Body of pancreas (tissue), 4 donors: ENCODE data around the gene SPACA6.

ENCODE experiments used
- CTCF ChIP-seq, 7 experiments: fragments of 450-650 bp in 4 of 7; fragments of 200-600 bp in 3 of 7; sonication (generic) in 3 of 7; IDR thresholded peaks; one replicate each; pipeline ENCODE4 v1.5.1; 2016 to 2019; ENCODE audit warnings: antibody characterized with exemption in 7 of 7
- POLR2A ChIP-seq, 3 donors: fragments of 450-650 bp; IDR thresholded peaks; one replicate each; pipeline ENCODE4 v1.6.1; 2016; ENCODE audit warnings: antibody characterized with exemption in 3 of 3, mild to moderate bottlenecking in 2 of 3

GRCh38 chr19:51697169-51697776, 4.1 kb downstream of the SPACA6 start:
- no peak for TF ChIP-seq CTCF (IDR thresholded peaks at IDR 0.05)
- no peak for TF ChIP-seq POLR2A (IDR thresholded peaks at IDR 0.05)
